ENCODE measurements around the gene EFNA3. TPM values are rescaled to one million over a fixed set of nuclear protein-coding genes. Genes with fewer than 3 reads are reported as not detected.
"Not testable (repeated sequence)": the region's sequence is repeated elsewhere in the genome, so short reads cannot be mapped to it uniquely, and the experiment has no call there.

EFNA3 gene
- total RNA-seq, 1 donor = 0.43 TPM

GRCh38 chr1:155110381-155110780, 31.7 kb downstream of the EFNA3 start:
- no peak for TF ChIP-seq CTCF (IDR thresholded peaks at IDR 0.05; ENCODE audit: insufficient read depth, low read depth, low read length)
- H3K4me3 ChIP-seq (ENCODE audit: low read depth, low read length) = no peak overlapping the region
- no peak for DNase-seq (ENCODE audit: low read depth)

- no peak for DNase-seq (ENCODE audit: low read depth)
- TF ChIP-seq CTCF (IDR thresholded peaks at IDR 0.05; ENCODE audit: insufficient read depth, low read depth, low read length) = no peak
- H3K4me3 ChIP-seq (ENCODE audit: low read depth, low read length) = no peak overlapping the region
Observed at GRCh38 chr1:155110826-155111225, 32.2 kb downstream of the EFNA3 start.

GRCh38 chr1:155113450-155113980, 34.9 kb downstream of the EFNA3 start:
- H3K4me3 ChIP-seq (ENCODE audit: low read depth, low read length) = no peak overlapping the region
- TF ChIP-seq CTCF (IDR thresholded peaks at IDR 0.05; ENCODE audit: insufficient read depth, low read depth, low read length) = no peak
- DNase-seq (ENCODE audit: low read depth) = no peak

- DNase-seq (ENCODE audit: low read depth) = no peak
- no peak overlapping the region for H3K4me3 ChIP-seq (ENCODE audit: low read depth, low read length)
- no peak for TF ChIP-seq CTCF (IDR thresholded peaks at IDR 0.05; ENCODE audit: insufficient read depth, low read depth, low read length)
Observed at GRCh38 chr1:155116113-155116764, 37.6 kb downstream of the EFNA3 start.

GRCh38 chr1:155117610-155118009, 39.0 kb downstream of the EFNA3 start:
- DNase-seq (ENCODE audit: low read depth) = no peak
- TF ChIP-seq CTCF (IDR thresholded peaks at IDR 0.05; ENCODE audit: insufficient read depth, low read depth, low read length) = no peak
- no peak overlapping the region for H3K4me3 ChIP-seq (ENCODE audit: low read depth, low read length)

GRCh38 chr1:155118090-155118489, 39.5 kb downstream of the EFNA3 start:
- H3K4me3 ChIP-seq (ENCODE audit: low read depth, low read length) = not testable (repeated sequence)

GRCh38 chr1:155120253-155120652, 41.6 kb downstream of the EFNA3 start:
- no peak overlapping the region for H3K4me3 ChIP-seq (ENCODE audit: low read depth, low read length)
- TF ChIP-seq CTCF (IDR thresholded peaks at IDR 0.05; ENCODE audit: insufficient read depth, low read depth, low read length) = no peak

More at GRCh38 chr1:155118090-155118489, 39.5 kb downstream of the EFNA3 start:
- DNase-seq (ENCODE audit: low read depth) = not testable (repeated sequence)

More at GRCh38 chr1:155120253-155120652, 41.6 kb downstream of the EFNA3 start:
- no peak for DNase-seq (ENCODE audit: low read depth)

Measured in fibroblast of villous mesenchyme (primary cell).